Neural progenitor cell (in vitro differentiated cells): ENCODE results near the gene ARID4B.

ENCODE experiments used
- CTCF ChIP-seq: fragments of 200-600 bp; sonication (generic); IDR thresholded peaks from 2 replicates; pipeline ENCODE4 v1.5.1; 2017; ENCODE audit warnings: antibody characterized with exemption, mild to moderate bottlenecking
- EZH2 ChIP-seq: fragments of 200-600 bp; sonication (generic); IDR thresholded peaks from 2 replicates; pipeline ENCODE4 v1.6.1; 2017; ENCODE audit warnings: antibody characterized with exemption, mild to moderate bottlenecking, moderate library complexity

GRCh38 chr1:235160957-235161684 lies 166.9 kb downstream of the ARID4B start, which contains the start of gene RBM34:
- peak; percentile 24 for TF ChIP-seq CTCF
- no peak for TF ChIP-seq EZH2
